Stimulated activated CD8-positive, alpha-beta memory T cell treated with anti-CD3 and anti-CD28 coated beads, Interleukin-4, amount 100 ng/mL, for 24 hours (primary cell): Measurements from ENCODE around the gene ADGRG1.

ENCODE experiments used
- DNase-seq: peaks from one replicate; pipeline ENCODE4 v3.0.0-alpha.2; 2020; ENCODE audit warnings: low read depth

ADGRG1 gene

DNA sequence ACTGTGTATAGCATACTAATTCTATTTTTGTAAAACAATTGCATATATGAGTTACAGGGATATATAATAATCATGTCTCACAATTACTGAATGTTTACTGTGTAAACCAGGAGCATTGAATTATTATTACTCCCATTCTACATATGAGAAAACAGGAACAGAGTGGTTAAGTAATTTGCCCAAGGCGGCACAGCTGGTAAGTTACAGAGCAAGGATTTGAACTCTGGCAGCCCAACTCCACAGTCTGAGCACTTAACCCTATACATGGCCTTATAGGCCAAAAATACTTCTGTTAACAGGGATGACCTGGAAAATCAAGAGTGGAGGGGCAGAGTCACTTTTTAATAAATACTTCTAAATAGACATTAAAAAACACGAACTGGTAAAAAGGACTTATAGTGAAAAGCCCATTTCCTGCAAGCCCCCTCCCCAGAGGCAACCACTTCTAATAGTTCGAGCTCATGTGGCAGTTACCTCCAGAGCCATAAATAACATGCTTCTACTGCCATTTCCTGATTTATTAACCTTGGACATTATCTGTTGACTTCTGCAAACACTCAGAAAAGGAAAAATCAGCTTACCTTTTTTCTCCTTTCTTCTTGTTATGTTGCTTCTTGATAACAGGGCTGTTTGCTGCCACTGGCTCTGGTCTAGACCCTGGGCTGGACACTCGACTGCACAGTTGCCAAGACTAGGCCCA is 22.1 kb upstream of the ADGRG1 start:
- no peak for DNase-seq

DNA sequence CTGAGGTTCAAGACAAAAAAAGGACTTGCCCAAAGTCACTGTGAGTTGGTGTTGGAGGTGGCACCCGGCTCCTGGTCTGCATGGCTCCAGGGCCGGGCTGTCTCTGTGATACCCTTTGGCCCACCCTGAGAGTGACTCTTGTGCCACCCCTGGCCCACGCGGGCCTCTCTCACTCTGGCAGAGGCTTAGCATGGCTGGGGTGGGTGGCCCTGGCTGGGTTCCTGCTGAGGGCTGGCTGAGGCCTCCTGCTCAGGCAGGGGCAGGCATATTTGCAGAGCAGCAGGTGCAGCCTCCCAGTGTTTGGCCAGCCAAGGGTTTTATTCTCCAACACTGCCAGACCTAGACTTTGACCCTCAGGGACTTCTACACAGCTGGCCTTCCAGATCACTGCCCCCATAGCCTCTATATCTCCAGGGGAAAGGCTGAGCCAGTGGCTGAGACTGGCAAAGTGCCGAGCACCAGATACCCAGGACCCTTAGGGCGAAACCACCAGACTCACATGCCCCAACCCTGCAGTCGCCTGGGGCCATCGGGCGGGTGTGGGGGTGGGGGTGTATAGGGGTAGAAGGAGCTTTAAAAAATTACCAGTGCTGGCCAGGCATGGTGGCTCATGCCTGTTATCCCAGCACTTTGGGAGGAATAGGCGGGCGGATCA is 21.5 kb upstream of the ADGRG1 start:
- no peak for DNase-seq

DNA sequence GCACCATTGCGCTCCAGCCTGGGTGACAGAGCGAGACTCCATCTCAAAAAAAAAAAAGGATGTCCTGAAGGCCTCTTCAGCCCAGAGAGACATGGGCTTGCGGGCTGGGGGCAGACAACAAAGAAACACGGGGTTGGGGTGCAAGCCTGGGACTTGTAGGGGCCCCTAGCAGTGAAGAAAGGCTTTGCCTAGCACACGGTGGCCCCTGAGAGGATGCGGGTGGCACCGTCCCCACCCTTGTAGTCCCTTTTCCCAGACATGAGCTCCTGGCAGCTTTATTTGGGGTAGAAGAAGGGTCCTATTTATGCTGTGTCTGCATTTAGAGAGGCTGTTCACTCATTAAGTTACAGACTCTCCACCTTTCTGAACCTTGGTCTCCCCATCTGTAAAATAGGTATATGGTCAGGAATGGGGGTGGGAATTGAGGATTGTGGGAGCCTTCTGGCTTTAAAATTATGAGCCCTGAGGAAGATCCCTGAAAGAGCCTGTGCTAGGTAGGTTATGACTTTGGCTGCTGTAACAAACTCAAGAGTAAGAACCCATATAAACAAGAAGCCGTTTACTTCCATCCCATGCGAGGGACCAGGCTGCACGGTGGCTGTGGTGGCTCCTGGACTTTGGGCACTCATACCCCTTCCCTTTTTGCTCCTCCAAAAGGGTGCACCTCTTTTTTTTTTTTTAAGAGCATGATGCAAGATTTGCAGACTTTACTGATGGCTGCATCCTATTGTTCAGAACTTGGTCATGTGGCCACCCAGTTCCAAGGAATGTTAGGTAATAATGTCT is 20.6 kb upstream of the ADGRG1 start:
- no peak for DNase-seq

DNA sequence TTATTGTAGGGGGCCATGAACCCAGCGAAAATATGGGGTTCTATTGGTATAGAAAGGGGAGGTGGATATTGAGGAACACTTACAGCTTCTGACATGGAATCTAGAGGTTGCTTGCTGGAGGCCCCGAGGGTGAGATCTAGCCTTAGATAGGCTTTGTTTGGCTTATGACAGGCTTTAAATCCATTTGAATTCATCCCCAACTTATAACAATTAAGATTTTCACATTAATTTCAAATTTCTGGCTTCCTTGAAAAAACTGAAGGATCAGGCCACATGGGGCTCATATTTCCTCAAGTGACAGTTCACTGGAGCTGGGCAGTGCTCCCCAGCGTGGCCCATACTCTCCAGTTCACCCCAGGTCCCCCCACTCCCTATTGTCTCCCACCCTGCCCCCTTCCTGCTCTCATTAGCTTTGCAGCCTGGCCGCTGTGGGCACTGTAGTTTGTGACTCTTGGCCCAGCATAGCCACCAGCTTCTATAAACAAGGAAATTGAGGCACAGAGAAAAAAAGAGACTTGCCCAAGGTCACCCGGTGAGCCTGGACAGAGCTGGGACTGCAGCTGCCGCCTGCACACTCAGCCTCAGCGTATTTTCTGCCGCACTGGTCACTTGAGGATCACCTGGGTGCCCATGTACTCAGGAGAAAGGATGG is 19.8 kb upstream of the ADGRG1 start:
- no peak for DNase-seq

DNA sequence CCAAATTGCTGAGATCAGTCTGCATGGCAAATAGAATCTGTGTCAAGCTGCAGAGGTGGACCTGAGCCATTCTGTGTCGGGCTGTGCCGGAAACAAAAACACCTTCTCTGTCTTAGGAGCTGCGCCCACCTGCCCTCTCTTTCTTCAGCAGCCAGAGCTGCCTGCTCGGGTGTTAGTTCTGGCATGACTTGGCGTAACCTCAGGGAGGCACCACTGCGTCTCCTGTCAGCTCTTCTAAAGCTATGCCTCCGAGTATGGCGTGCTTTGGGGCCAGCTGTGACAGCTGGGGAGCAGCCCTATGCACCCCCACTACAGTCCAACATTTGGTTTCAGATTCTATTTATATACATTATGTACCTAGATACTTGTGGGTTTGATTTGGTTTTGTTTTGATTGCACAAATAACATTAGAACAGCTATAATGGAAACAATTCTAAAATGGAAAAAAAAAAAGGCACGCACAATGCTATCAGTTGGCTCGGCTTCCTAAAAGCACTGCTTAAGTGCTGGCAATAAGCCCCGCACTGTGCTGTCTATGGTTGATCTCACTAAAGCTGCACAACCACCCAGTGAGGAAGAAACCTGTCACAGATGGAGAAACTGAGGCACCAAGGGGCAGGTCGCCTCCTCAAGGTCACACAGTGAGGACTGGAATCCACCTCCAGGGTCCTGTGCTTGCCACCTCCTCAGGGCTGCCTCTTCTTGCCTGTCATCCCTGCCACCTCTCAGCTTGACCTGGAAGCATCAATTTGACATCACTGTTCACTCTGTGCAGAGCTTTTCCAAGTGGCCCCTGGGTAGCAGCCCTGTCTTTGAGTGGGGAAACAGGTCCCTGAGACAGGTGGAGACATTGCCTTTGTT is 18.7 kb upstream of the ADGRG1 start:
- peak; percentile 72 for DNase-seq

DNA sequence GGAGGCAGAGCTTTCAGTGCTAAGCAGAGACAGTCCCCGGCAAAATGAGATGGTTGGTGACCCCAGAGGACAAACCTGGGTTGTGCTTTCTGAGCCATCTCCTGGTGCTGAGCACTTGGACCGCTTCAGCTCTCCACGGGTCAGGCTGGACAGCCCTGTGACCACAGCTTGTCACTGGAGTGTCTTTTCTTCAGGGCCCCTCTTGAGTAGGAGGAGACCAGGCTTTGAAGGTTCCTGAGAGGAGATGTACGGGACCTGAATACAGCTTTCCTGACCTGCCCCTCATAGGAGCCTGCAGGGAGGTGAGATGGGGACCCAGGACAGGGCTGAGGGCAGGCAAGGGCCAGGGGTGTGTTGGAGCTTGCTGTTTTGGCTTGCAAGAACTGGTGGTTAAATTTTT is 17.8 kb upstream of the ADGRG1 start:
- no peak for DNase-seq

DNA sequence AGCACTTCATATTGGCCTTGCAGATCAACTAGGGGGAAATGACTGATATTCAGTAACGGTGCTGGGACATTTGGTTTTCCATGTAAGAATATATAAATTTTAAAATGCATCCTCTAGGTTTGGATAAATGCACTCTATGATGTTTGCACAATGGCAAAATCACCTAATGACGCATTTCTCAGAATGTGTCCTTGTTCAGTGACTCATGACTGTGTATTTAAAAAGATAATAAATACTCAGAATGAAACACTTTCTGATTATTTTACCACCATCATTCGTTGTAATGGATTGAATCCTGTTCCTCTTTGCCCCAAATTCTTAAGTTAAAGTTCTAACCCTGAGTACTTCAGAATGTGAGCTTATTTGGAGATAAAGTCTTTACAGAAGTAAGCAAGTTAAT is 17.2 kb upstream of the ADGRG1 start:
- DNase-seq = no peak

DNA sequence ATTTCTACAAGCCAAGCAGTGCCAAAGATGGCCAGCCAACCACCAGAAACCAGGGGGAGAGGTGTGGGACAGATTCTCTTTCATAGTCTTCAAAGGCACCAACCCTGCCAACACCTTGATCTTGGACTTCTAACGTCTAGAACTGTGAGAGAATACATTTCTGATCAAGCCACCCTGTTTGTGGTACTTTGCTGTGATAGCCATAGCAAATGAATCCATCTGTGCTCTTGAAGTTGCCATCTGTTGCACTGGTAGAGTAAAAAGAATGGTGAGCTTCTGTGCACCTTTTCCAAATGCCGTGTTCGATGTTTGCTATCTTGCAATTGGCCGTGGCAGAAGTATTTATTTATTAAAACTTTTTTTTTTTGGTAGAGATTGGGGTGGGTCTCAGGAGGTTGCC is 16.7 kb upstream of the ADGRG1 start:
- no peak for DNase-seq

DNA sequence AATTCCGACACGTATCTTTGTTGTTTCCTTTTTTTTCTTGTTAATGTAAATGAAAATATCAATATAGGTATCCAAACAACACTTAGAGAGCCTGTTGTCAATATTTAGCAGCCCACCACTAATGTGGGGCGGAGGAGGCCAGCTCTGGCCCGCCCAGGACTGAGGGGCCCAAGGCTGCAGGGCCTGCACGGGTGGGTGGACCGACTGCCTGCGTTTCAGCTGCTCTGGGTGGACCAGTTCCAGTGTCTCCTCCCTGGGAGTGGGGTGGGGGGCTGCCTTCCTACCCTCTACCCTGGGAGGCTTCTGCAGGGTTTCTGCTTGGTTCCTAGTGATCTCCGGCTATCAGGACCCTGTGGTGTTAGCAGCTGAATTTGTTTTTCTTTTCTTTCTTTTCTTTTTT is 15.9 kb upstream of the ADGRG1 start:
- no peak for DNase-seq

DNA sequence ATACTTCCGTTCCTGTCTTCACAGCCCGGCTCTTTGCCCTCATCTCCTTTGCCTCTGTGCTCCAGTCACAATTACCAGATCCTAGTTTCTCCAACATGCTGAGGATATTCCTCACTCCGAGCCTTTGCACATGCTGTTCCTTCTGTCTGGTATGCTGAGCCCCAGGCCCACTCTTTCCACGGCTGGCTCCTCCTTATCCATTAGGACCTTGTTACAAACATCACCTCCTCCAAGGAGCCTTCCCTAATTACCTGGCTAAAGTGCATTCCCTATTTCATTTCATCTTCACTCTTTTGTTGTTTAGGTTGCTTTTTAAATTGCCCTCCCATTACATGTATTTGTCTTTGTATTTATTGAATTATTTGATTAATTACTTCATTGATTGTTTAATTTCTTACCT is 14.9 kb upstream of the ADGRG1 start:
- DNase-seq = no peak

DNA sequence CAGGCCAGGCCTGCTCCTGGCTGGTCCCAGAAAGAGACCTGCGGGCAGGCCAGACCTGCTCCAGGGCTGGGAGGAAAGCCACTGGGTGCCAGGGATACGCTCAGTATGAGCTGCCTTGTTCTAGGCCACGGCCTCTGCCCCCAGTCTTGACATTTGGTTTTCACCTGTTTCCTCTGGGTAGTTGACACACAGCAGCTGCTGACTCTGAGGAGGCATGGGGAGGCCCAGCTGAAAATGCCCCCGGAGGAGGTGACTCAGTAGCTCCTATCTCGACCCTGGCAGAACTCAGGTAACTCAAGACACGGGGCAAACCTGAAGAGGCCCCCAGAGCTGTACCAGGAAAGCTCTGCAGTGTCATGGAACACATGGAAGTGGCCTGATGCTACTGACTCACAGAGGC is 13.9 kb upstream of the ADGRG1 start:
- no peak for DNase-seq

DNA sequence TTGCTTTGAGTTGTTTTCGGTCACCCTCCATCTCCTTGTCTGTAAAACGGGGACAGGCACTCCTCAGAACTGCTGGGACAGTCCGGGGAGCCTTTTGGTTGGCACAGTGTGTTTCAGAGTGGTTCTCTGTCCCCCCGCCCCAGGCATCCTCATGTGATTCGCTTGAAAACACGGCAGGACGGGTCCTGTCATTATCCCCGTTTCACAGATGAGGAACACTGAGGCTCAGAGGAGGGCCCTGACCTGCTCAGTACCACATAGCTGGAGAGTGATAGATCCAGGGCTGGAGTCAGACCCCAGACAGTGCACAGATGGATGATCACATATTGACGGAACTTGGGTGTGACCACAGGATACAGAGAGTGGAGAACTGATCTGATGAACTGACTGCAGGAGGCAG is 13.5 kb upstream of the ADGRG1 start:
- DNase-seq = no peak

DNA sequence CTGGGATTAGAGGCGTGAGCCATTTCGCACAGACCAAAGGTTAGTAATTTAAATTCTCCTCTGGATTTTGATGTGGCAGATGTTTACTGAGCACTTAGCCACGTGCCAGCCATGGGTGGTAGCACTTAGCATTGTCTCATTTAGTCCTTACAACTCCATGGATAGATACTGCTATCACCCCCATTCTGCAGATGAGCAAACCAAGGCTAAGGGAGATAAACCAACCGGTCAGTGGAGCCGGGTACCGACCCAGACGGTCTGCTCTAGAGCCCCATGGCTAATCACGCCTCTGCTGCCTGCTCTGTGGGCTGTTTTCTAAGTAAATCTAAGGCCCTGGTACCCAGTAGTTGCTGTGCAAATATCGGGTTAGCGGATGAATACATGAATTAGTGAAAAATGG is 12.6 kb upstream of the ADGRG1 start:
- DNase-seq = no peak

DNA sequence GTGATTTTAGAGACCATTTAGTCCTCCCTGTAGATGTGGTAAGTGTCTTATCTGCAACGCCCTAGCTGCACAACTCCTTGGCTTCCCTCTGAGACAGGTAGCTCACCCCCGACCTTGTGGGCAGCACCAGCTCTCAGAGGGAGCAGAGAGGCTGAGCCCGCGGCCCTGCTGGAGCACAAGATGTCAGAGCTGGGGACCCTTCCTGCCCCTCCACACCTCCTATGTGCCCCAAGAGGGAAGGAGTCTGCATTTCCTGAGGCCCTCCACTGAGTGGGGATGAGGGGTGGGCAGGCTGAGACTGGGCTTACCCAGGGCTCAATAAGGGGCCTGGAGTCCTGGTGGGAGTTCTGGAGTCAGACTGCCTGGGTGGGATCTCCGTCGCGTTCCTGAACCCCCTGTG is 12.2 kb upstream of the ADGRG1 start:
- no peak for DNase-seq

DNA sequence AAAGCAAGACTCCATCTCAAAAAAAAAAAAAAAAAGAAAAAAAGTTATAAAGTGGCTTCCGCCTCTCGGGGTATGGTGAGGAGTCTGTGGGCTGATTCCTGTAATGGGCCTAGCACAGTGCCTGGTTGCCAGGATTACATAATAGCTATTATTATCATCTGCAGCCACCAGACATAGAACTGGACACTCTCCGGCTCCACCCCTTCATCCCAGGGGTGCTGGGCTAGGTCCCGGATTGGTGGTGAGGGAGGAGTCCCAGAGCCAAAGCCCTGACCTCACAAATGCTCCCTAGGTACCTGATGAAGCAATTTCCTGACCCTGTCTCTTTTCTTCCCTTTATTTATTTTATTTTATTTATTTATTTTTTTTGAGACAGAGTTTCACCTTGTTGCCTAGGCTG is 11.6 kb upstream of the ADGRG1 start:
- DNase-seq = no peak

DNA sequence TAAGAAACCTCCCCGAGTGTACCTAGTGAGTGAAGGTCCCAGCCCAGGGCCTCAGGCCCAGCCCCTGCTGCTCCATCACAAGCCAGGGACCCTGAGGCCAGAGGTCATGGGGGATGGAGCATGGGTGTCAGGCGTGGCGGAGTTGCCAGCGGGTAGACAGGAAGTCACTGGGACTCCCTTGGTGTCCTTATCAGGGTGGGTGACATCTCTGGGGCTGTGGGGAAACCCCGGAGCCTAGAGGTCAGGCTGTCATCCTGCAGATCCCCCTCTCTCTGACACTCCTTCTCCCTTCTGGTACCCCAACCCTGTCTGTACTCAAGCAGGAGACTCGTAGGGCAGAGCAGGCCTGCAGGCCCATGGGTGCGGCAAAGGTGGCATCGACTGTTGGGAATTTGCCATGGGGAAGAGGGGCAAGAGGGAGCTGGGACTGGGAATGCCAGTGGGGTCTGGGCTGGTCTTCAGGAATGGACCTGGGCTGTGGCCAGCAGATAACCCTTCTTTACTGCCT is 10.8 kb upstream of the ADGRG1 start:
- DNase-seq = no peak

DNA sequence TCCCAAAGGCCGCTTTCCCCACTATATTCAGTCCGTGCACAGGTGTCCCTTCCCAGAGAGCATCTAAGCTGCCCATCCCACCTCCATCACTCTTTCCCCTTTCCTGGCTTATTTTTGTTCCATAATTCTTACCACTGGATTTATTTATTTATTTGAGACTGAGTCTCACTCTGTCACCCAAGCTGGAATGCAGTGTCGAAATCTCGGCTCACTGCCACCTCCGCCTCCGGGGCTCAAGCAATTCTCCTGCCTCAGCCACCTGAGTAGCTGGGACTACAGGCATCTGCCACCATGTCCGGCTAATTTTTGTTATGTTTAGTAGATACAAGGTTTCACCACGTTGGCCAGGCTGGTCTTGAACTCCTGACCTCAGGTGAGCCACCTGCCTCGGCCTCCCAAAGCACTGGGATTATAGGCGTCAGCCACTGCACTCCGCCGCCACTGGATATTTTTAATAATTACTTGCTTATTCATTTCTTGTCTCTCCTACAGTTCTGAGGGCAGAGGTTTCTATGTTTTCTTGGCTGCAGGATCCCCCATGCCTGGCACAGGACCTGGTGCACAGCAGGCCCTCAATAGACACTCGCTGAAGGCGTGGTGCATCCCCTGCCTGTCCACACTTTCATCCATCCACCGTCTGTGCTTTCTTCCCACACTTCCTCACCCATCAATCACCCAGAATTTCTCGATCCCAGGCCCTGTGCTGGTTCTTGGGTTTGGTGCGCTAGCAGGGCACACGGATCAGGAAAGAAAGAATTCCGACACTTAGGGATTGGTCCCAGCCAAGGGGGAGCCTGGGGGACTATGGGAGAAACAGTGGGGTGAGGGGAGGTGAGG is 9.9 kb upstream of the ADGRG1 start:
- no peak for DNase-seq

DNA sequence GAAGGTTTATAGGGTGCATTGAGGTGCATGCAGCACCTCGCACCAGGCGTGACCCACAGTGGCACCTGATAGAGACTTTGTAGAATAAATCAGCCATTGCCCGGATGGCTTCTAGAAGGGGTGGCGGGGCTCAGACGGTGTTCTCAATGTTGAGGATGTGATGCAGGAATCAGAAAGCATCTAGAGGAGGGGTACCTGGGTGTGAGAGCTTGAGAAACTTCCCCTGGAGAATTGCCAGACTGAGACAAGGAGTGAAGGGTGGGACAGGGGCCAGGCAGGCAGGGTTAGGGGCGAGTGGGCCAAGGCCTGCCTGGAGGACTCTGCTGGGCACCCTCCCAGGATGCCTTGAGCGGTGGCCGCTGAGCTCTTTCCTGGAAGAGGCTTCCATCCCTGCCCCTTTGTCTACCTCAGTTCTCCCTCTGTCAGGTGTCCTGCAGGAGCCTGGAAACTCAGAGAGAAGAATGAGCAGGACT is 9.3 kb upstream of the ADGRG1 start:
- DNase-seq = no peak

DNA sequence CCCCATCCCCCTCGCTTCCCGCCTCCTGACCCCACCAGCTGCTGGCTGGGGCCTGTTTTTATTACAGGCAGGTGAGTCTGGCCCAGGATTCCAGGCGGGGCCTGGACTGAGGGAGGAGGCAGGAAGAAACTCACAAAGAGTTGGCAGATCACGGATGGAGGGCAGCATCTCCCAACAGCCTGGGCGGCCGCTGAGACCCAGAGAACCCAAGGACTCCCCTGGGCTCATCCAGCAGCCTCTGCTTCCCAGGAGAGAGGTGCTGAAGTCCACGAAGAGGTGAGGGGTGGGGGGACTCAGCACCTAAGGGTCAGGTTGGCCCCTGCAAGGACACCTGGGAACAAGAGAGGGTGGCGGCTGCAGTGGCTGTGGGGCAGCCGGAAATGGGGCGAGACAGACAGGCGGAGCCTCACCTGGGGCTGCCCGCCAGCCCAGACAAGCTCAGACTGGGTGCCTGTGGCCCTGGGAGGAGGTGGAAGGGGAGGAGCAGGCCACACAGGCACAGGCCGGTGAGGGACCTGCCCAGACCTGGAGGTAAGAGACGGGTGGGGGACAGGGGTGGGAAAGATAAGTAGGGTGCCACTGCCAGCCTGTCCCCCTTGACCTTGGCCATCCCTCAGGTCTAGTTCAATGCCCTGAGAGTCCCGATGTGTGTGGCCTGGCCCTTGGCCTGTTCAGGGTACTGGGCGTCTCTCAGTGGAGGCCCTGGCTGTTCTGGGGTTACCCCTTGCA is 8.7 kb upstream of the ADGRG1 start:
- no peak for DNase-seq
